Measurements from ENCODE around the gene VEZF1. TPM values are rescaled to one million over a fixed set of nuclear protein-coding genes. Genes with fewer than 3 reads are reported as not detected.

The VEZF1 gene
- total and polyA plus RNA-seq, 4 donors, result 18.0 to 78.9 (median 43.9) TPM

- Histone ChIP-seq H3K4me1 (ENCODE audit: control insufficient read depth in 5 of 5, insufficient read depth in 5 of 5, low read length in 5 of 5) (peaks cover 14 to 41% (median 25%) of the 10 kb centered on the region in 5 donors), H3K36me3 (ENCODE audit: control insufficient read depth in 4 of 4, insufficient read depth in 4 of 4, low read length in 4 of 4) (no peaks in the 10 kb centered on the region), H3K4me3 (no peak overlapping the region), H3K27me3 (ENCODE audit: control insufficient read depth in 3 of 3, insufficient read depth in 3 of 3, low read length in 2 of 3) (no peaks in the 10 kb centered on the region), H3K27ac (ENCODE audit: low read depth in 1 of 2, low read length in 1 of 2) (peak overlapping the region; percentile 32 to 79), H3K9ac (ENCODE audit: insufficient read depth in 1 of 2, low read length in 2 of 2) (no peak overlapping the region), H3K9me3 (ENCODE audit: control insufficient read depth in 4 of 4, insufficient read depth in 3 of 4, low read length in 3 of 4) (no peaks in the 10 kb centered on the region)
- TF ChIP-seq CTCF (IDR thresholded peaks at IDR 0.05; ENCODE audit: control extremely low read depth, extremely low read depth), result no peak
- no peak for DNase-seq
- WGBS, 2 donors, result 70 to 87% methylated on average over 10 of the region's 10 CpGs
- no peak for ATAC-seq (ENCODE audit: insufficient read depth, low FRiP score)
Measured at GRCh38 chr17:57941384-57942370, 46.4 kb downstream of the VEZF1 start.

GRCh38 chr17:57940653-57941329 is 47.3 kb downstream of the VEZF1 start:
- Histone ChIP-seq H3K27me3 (ENCODE audit: control insufficient read depth in 3 of 3, insufficient read depth in 3 of 3, low read length in 2 of 3) (no peaks in the 10 kb centered on the region), H3K36me3 (ENCODE audit: control insufficient read depth in 4 of 4, insufficient read depth in 4 of 4, low read length in 4 of 4) (no peaks in the 10 kb centered on the region), H3K27ac (ENCODE audit: low read depth in 1 of 2, low read length in 1 of 2) (peak overlapping the region; percentile 55 to 79), H3K4me1 (ENCODE audit: control insufficient read depth in 5 of 5, insufficient read depth in 5 of 5, low read length in 5 of 5) (peaks cover 22 to 41% (median 26%) of the 10 kb centered on the region in 5 donors), H3K4me3 (no peak overlapping the region), H3K9me3 (ENCODE audit: control insufficient read depth in 4 of 4, insufficient read depth in 3 of 4, low read length in 3 of 4) (no peaks in the 10 kb centered on the region), H3K9ac (ENCODE audit: insufficient read depth in 1 of 2, low read length in 2 of 2) (peak overlapping the region in 1 of 2 donors; percentile 49)
- DNase-seq (no peak), ATAC-seq (ENCODE audit: insufficient read depth, low FRiP score) (peak; percentile 21)
- TF ChIP-seq CTCF (IDR thresholded peaks at IDR 0.05; ENCODE audit: control extremely low read depth, extremely low read depth), result no peak
- 74 to 92% methylated on average over 5 of the region's 5 CpGs for WGBS, 2 donors

GRCh38 chr17:57940231-57940630 is 47.8 kb downstream of the VEZF1 start:
- H3K9ac ChIP-seq (ENCODE audit: insufficient read depth in 1 of 2, low read length in 2 of 2), result peak overlapping the region in 1 of 2 donors; percentile 49
- peaks cover 26 to 46% (median 32%) of the 10 kb centered on the region in 5 donors for H3K4me1 ChIP-seq (ENCODE audit: control insufficient read depth in 5 of 5, insufficient read depth in 5 of 5, low read length in 5 of 5)
- no peak overlapping the region for H3K4me3 ChIP-seq
- H3K36me3 ChIP-seq (ENCODE audit: control insufficient read depth in 4 of 4, insufficient read depth in 4 of 4, low read length in 4 of 4), result no peaks in the 10 kb centered on the region
- H3K27ac ChIP-seq (ENCODE audit: low read depth in 1 of 2, low read length in 1 of 2), result peak overlapping the region in 1 of 2 donors; percentile 42
- H3K27me3 ChIP-seq (ENCODE audit: control insufficient read depth in 3 of 3, insufficient read depth in 3 of 3, low read length in 2 of 3), result no peaks in the 10 kb centered on the region
- TF ChIP-seq CTCF (IDR thresholded peaks at IDR 0.05; ENCODE audit: control extremely low read depth, extremely low read depth), result no peak
- DNase-seq (no peak), ATAC-seq (ENCODE audit: insufficient read depth, low FRiP score) (no peak)
- no peaks in the 10 kb centered on the region for H3K9me3 ChIP-seq (ENCODE audit: control insufficient read depth in 4 of 4, insufficient read depth in 3 of 4, low read length in 3 of 4)
- WGBS, 2 donors, result 75 to 78% methylated on average over 5 of the region's 5 CpGs
